NAMALWA (cell line): ENCODE data around the gene DICER1.
A peak's percentile ranks its signal among the peaks of the same experiment; 100 is the strongest.
"Not testable (repeated sequence)": the region's sequence is repeated elsewhere in the genome, so short reads cannot be mapped to it uniquely, and the experiment has no call there.

Experiments
- DNase-seq: peaks from one replicate; pipeline ENCODE4 v3.0.0-alpha.2; 2015; ENCODE audit warnings: low spot score

Gene DICER1

DNA sequence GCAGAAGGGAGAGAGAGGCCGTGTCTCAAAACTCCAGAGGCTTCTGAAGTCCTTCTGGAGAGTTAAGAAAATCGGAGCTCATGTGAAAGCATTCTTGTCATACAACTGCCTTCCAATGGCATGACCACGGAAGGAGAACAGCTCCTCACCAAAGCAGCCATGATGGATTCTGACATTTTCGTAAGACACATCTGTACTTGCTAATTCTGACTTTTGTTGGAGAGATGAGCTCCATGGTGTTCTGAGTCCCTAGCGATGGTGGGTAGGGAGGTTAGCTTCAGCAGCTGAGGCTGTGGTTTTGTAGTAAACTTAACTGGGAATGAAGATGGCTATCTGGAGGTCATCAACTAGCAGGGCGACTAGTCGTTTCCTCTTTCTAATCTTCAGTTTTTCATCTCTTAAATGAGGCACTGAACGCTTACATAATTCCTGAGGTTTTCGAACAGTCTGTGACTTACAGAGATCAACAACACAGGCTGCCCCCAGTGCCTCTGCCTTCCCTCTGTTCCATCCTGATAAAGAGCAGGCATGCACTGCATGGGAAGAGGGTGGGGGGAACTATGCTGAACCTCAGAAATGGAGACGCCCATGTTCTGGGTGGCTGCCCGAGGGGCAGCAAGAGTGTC lies 28.6 kb upstream of the DICER1 start:
- no peak for DNase-seq

DNA sequence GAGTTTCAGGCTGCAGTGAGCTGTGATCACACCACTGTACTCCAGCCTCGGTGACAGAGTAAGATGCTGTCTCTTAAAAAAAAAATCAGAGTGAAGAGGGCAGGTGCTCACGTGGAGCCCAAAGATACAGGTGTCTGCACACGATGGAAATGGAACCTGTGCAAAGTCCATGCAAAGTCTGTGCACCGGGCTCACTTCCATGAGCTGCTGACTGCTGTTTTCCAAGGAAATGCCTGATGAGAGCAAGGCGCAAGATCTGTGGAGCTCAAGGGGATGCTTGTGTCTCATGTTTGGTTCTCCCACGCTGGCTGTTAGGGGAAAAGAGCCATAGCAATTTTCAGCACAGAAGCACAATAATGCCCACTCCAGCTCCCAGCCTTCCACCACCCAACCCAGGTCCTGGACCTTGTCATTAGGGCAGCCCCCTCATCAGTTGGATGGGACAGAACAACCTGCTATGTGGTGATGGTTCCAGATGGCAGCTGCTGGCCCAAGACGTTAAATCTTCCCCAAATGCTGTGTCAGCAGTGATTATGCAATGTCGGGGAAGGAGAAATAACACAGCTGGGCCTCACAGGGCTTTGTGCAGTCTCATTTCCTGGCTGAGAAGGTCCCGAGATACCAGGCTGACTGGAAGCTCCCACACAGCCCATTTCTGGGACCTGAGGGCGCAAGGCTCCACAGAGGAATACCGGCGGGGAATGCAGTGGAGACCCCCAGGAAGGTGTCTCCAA lies 27.9 kb upstream of the DICER1 start:
- peak; percentile 17 for DNase-seq

DNA sequence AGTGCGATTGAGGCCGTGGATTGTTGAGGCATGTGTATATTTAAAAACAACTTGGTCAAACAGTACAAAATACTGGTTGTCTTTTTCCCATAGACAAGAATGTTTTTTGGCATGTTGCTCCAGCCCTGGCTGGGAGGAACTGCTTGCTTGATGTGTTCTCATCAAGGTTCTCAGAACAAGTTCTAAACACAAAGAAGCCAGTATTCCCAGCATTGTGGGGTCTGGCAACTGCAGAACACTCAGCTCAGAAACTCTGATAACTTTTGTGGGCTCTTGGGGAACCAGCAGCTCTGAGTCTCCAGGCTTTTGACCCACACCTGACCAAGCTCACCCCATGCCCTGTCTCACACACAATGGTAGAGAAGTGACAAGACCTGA lies 27.1 kb upstream of the DICER1 start:
- no peak for DNase-seq

DNA sequence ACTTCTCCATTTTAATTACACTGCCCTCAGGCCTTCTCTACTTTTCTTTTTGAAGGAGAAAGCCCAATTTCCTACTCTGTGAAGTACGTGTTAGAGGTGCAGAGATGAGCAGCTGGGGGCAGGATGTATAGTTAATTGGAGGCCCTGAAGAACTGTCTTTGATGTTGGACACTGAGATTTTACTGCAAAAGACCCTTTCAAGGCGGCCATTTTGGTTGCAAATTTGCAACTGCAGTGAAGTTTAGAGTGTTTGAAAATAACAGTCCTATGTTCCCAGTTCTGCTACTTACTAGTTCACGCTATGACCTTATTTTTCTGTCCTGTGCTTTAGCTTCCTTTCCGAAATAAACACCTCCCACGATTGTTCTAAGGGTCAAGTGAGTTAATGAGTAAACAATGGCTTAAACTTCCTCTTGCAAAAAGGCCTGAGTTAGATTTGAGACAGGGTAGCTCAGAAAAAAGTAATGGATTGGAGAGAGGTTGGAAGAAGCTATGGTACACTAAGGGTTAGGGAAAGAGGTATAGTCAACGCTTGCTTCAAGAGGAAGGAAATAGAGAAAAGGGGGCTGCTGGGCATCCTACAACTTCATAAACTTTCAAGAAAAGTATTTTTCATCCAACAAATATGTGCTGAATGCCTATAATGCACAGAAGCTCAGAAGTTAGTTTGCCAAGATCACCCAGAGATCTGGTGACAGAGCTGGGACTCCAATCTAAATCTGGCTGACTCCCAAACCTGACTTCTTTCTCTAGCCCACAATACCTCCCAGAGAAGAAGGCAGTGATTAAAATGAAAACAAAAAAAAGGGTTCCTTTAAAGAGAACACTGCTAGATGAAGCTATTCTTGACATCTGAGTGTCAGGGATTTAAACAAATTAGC lies 26.4 kb upstream of the DICER1 start:
- DNase-seq = no peak

DNA sequence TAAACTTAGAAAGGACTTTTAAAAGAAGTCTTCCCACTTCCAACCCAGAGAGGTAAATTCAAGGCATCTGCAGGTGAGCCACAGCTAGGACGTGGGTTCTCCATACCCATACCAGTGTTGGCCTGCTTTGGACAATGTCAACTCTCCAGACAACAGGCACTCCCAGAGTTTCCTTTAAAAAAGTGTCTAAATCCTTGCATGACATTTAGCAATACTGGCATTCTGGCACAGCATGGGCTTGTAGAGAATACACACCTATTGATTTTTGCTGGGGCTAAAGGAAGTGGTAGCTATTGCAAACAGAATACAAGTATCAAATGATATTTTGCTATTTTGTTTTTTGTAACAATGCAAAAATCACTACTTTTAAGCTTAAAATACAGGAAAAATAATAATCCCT lies 25.8 kb upstream of the DICER1 start:
- DNase-seq = no peak

DNA sequence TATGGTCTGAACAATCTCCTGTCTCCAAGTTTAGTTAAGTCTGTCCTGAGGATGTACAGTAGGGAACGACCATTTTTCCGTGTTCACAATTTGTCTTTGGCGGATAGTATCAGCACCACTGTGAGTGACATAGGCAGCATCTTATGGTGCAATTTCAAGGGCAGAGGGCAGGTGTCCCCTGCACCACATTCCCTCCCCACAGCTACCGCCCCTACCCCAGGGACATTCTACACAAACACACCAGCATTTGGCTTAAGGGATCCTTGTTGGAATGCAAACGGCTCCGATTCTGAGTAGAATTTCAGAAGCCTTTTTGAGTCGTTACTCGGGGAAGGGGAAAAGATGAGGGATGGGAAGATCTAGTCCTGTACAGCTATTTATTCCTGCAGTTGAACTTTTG lies 25.1 kb upstream of the DICER1 start:
- DNase-seq = no peak

DNA sequence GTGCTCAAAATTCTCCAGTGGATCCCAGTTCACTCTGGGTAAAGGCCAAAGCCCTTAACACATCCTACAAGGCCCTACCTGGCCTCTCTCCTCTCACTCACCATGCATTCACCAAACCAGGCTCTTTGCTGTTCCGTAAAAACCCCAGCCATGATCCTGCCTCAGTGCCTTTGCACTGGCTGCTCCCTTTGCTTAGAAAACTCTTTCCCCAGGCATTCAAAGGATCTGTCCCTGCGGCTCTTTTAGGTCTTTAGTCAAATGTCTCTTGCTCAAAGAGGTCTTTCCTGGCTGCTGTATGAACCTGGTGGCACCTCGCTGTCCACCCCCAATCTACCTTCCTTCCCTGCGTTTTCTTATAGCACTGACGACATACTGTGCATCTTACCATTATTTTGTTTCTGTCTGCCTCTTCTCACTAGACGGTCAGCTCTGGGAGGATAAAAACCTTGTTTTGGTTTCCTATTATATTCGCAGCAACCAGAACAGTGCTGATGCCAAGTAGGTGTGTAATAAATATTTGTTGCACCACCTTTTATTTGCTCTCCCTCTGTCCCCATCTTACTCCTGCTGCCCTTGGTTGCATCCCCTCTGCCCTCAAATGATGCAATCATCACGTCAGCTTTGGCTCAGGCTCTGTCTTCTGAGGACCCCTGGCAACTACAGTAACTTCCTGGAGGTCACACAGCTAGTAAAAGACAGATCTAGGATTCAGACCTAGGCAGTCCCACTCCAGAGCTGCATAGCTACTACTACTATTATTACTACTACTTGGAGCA lies 23.8 kb upstream of the DICER1 start:
- no peak for DNase-seq

DNA sequence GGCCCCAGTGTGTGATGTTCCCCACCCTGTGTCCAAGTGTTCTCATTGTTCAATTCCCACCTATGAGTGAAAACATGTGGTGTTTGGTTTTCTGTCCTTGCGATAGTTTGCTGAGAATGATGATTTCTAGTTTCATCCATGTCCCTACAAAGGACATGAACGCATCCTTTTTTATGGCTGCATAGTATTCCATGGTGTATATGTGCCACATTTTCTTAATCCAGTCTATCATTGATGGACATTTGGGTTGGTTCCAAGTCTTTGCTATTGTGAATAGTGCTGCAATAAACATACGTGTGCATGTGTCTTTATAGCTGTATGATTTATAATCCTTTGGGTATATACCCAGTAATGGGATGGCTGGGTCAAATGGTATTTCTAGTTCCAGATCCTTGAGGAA lies 18.3 kb upstream of the DICER1 start:
- DNase-seq = not testable (repeated sequence)

DNA sequence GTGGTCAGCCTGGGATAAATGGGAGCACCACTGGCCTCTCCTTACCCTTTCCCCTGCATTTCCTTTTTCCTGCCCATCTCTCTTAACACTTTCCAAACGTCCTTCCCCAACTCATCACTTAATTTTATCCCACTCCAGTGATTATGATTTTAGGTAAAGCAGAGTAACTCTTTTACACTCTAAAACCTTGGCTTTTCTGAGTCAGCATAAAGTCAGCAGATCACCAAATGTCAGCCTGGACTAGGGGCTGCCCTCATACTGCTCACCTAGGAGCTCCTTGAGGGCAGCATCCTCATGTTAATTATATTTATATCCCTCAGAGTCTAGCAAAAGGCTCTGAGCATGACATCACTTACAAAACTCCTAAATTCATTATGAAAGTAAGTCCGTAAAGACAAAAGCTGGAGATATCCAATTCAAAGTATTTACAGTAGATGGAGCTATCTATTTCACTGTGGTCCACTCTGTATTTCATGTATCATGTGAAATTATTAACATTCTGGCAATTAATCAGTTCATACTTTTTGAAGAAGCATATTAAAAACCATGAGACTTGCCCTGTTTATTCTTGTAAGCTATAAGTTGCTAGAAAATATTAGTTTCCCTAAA lies 17.0 kb upstream of the DICER1 start:
- no peak for DNase-seq

DNA sequence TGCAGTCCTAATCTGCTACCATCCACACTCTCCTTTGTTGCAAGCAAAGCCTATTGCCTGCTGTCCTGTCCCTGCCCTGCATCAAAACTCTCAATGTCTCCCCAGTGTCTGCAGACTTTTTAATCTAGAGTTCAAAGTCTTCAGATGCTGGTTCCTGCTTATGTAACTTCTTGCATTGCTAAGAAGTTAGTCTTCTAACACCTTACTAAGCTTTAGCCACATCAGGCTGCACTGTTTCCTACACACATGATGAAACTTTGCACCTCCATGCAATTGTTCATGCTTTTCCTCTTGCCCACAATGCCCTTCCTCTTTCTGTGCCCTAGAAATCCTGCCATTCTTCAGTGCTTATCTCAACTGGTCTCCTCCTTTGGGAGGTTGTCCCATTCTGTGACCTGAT lies 16.2 kb upstream of the DICER1 start:
- no peak for DNase-seq

DNA sequence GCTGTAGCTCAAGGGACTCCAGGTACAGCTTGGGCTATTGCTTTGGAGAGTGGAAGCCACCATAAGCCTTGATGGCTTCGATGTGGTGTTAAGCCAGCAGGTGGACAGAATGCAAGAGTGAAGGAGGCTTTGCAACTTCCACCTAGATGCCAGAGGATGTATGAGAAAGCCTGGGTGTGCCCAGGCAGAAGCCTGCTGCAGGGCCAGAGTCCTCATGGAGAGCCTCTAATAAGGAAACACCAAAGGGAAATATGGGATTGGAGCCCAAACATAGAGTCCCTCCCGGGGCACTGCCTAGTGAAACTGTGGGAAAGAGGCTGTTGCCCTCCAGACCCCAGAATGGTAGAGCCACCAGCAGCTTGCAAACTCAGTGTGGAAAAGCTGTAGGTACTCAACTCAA lies 9.8 kb upstream of the DICER1 start:
- no peak for DNase-seq

DNA sequence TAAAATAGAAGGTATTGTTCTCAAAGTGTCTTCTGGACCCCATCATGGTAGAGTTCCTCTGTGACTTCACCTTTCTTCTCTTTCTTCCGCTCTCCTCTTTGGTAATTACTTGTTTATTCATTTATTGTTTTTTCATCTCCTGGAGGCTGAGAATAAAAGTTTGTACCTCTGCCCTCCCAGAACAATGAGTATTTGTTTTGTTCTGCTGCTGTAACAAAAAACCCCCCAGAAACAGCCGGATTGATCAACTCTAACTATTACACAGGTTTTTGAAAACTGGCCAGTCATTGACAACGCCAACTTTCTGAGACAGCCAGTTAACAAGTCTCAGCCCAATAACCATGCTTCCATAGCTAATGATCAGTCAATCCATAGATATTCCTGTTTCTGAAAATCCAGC lies 8.2 kb upstream of the DICER1 start:
- DNase-seq = no peak

DNA sequence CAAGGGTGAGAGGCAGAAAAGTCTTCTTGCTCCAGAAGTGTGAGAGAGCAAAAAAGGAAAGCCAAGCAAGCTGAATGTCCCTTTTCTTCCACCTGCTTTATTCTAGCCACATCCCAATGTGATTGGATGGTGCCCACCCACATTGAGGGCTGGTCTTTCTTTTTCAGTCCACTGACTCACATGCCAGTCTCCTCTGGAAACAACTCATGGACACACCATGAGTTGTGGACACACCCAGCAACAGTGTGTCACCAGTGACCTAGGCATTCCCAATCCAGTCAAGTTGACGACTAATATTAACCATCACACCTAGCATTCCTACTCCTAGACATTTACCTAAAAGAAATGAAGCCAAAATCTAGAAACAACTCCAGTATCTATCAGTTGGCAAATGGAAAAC lies 7.2 kb upstream of the DICER1 start:
- no peak for DNase-seq

DNA sequence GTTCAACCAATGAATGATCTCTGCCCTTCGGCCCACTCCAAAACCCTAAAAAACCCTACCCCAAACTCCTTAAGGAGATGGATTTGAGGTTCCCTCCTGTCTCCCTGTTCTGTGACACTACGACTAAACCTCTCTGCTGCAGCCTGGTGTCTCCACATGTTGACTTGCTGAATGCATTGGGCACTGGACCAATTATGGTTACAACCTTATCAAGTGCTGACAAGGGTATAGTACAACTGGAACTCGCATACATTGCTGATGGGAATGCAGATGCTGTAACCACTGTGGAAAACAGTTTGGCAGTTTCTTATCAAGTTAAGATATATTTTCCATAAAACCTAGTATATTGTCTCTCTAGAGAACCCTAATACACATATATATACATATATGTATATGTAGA lies 6.3 kb upstream of the DICER1 start:
- DNase-seq = no peak

DNA sequence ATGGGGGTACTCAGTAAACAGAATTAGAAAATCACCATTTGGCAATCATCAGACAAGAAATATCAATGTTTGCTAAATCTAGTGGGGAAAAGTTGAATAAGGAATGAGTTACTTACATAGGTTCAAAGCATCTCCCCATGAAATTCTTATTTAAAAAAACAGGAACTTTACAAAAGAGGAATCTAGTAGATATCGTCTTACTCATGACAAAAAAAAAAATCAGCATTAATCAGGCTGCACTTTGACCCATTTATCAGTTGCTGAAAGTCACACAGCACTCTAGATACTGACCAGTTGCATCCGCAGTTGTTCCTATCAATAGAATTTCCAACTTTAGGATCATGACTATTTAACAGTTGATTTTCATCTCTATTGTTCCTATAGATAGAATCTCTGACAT lies 5.8 kb upstream of the DICER1 start:
- DNase-seq = no peak

DNA sequence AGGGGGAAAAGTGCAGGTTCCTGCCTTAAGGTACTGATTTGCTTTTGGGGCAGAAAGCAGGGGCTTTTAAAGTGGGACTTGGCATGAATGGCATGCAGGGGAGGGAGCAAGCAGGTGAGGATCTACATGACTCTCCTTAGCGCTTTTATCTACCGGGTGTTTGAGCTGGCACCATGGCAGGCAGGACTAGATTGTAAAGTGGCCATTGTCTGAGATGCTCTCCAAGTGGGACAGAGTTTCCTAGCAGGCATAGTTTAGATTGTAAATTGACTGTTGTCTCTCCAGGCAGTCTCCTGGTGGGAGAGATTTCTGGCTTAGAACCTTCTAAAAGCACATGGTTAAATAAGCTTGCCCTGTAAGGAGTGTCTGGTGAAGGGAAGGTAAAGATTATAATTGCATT lies 5.3 kb upstream of the DICER1 start:
- no peak for DNase-seq

DNA sequence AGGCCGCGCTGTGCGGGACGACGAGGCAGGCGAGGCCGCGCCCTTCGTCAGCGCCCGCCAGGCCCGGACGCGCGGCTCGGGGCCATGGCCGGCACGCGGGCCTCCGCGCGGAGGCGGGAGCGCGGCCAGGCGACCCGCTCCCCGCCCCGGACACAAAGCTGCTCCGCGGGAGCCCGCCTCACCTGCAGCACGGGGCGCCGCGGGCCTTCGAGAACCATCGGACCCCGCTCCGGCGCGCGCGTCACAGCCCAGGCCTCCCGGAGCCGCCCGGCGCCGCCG lies 342 bp downstream of the DICER1 start:
- no peak for DNase-seq

DNA sequence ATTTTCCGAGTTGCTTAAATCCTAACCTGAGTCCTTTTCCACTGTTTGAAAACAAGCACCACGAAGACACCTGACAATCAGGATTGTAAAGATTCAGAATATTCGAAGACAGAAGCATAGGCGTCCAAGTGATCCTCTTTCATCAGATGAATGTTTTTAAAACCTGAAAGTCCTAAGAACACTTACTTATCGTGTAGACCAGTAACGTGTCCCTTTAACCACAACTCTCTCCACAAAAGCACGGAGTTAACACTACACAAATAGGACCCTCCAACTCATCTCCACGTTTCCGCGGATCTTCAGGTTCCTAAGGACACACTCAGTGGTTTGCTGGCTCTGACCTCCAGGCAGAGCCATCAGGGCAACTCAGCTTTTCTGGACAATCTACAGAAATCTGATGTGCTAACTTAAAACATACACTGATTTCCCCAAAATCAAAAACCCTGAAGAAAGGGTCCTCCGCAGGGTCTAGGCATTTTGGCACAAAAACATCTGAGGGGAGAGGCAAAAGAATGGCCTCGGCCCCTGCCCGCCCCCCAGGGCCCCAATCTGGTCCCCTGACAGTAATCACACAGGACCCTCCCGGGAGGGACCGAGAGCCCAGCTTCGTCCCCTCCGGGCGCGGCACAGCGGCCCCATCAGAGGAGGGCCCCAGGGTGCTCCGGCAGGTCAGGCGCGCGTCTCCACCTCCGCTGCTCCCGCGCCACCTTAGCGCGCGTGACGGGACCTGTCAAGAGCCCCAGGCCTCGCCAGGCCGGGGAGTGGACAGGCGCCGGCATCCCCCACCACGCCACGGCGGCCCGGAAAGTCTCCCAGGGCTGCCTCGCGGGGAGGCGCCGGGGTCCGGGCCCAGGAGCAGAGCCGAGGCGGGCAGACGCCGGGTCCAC lies 925 bp downstream of the DICER1 start:
- peak; percentile 42 for DNase-seq

DNA sequence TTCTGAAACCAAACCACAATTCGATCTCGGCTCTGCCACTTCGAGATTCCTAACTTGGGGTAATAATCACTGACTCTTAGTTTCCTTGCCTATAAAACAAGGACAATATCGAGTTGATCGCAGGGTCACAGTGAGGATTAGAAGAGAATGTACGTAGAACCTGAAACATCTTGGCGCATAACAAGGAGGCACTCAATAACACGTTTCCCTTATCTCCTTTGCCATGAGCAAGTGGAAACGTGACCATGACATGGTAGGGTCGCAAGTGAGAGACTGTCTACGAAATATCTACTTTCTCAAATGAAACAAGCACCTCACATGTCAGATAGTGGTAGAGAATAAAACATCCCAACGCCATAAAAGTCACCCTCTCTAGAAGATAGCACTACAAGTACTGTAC lies 2.3 kb downstream of the DICER1 start:
- no peak for DNase-seq

DNA sequence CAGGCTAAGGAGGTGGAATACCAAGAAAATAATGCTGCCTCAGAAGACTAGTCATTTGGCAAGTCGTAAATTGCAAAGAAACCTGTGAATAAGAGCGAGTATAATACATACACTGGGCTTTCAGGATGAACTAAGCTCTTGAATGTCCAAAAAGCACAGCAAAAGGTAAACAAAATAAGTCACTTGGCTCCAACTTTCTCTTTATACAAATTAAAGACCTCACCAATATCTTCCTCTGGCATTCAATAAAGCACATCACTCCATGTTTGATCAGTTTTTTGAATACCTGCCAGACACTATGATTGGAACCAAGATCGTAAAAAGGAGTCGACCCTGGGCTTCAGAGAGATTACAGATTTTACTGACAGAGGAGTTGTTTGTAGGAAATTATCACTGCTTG lies 3.5 kb downstream of the DICER1 start:
- no peak for DNase-seq

DNA sequence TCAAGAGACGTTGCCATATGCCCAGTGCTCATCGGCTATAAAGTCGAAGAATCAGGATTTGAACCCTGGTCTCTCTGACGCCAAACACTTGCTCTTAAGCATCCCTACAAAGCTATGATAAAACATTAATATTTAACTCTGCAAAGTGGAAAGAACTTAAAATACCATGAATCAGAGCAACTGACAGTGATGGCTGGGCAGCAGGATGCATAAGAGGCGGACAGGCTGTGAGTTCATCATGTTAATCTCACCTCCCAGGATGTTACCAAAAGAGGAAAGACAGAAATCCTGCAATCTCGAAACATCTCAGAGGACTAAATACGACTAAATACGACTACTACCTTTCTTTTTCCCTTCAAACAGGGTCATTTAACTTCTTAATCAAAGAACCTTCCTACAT lies 5.8 kb downstream of the DICER1 start:
- DNase-seq = no peak
